Measurements from ENCODE around the gene TSPEAR.

DNA sequence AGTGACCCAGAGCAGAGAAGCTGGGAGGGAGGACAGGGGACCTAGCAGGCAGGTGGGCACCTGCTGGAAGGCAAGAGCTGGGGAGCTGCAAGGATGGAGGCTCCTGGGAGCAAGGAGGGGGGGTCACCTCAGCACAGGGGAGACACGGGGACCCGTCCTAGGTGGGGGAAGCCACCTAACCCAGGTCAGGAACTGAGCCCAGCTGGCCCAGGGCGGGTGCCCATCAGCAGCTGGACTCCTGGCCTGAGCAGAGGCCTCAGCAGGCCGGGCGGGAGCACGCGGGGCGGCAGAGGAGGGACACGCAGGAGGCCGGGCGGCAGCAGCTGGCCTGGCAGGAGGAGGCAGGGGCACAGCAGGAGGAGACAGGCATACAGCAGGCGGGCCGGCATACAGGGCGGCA, 172.3 kb downstream of the TSPEAR start:
- TF ChIP-seq CTCF (IDR thresholded peaks at IDR 0.05): no peak
- TF ChIP-seq POLR2A (IDR thresholded peaks at IDR 0.05): no peak
- TF ChIP-seq POLR2AphosphoS5 (IDR thresholded peaks at IDR 0.05): no peak

Measured in prostate gland (tissue), 2 donors.